ENCODE data around the gene ERBB4.
"Not testable (repeated sequence)": the region's sequence is repeated elsewhere in the genome, so short reads cannot be mapped to it uniquely, and the experiment has no call there.

Gene ERBB4

GRCh38 chr2:212242724-212243123, 295.9 kb downstream of the ERBB4 start:
- no peak overlapping the region for H3K4me2 ChIP-seq
- no peak overlapping the region for H3K4me3 ChIP-seq (IDR thresholded peaks at IDR 0.05; ENCODE audit: insufficient read depth, low read depth, low read length)
- no peak overlapping the region for H2AFZ ChIP-seq (ENCODE audit: low read depth)
- TF ChIP-seq CTCF (conservative IDR thresholded peaks at IDR 0.05; ENCODE audit: low read depth, low read length) = no peak
- no peaks in the 10 kb centered on the region for H3K27me3 ChIP-seq (ENCODE audit: insufficient read depth, low read depth)
- no peaks in the 10 kb centered on the region for H3K79me2 ChIP-seq (ENCODE audit: insufficient read depth, low read depth)
- no peak overlapping the region for H3K9ac ChIP-seq
- no peak overlapping the region for H3K27ac ChIP-seq
- H3K36me3 ChIP-seq (ENCODE audit: insufficient read depth) = no peaks in the 10 kb centered on the region
- no peaks in the 10 kb centered on the region for H3K4me1 ChIP-seq (ENCODE audit: low read depth, poor library complexity, severe bottlenecking)
- H4K20me1 ChIP-seq (ENCODE audit: insufficient read depth) = no peaks in the 10 kb centered on the region

GRCh38 chr2:212238152-212238551, 300.4 kb downstream of the ERBB4 start:
- H3K4me2 ChIP-seq; H4K20me1 ChIP-seq (ENCODE audit: insufficient read depth); H2AFZ ChIP-seq (ENCODE audit: low read depth): not testable (repeated sequence)

GRCh38 chr2:212237350-212238095, 301.1 kb downstream of the ERBB4 start:
- no peak overlapping the region for H3K4me3 ChIP-seq (IDR thresholded peaks at IDR 0.05; ENCODE audit: insufficient read depth, low read depth, low read length)
- no peaks in the 10 kb centered on the region for H4K20me1 ChIP-seq (ENCODE audit: insufficient read depth)
- no peaks in the 10 kb centered on the region for H3K4me1 ChIP-seq (ENCODE audit: low read depth, poor library complexity, severe bottlenecking)
- H3K36me3 ChIP-seq (ENCODE audit: insufficient read depth) = no peaks in the 10 kb centered on the region
- TF ChIP-seq CTCF (conservative IDR thresholded peaks at IDR 0.05; ENCODE audit: low read depth, low read length) = no peak
- no peaks in the 10 kb centered on the region for H3K79me2 ChIP-seq (ENCODE audit: insufficient read depth, low read depth)
- no peak overlapping the region for H3K9ac ChIP-seq
- no peak overlapping the region for H2AFZ ChIP-seq (ENCODE audit: low read depth)
- no peaks in the 10 kb centered on the region for H3K27me3 ChIP-seq (ENCODE audit: insufficient read depth, low read depth)
- H3K4me2 ChIP-seq = no peak overlapping the region
- no peak overlapping the region for H3K27ac ChIP-seq

More at GRCh38 chr2:212238152-212238551, 300.4 kb downstream of the ERBB4 start:
- H3K27me3 ChIP-seq (ENCODE audit: insufficient read depth, low read depth); H3K36me3 ChIP-seq (ENCODE audit: insufficient read depth); H3K27ac ChIP-seq; H3K4me3 ChIP-seq (IDR thresholded peaks at IDR 0.05; ENCODE audit: insufficient read depth, low read depth, low read length); H3K4me1 ChIP-seq (ENCODE audit: low read depth, poor library complexity, severe bottlenecking); H3K79me2 ChIP-seq (ENCODE audit: insufficient read depth, low read depth); H3K9ac ChIP-seq: not testable (repeated sequence)

- H3K4me3 ChIP-seq (IDR thresholded peaks at IDR 0.05; ENCODE audit: insufficient read depth, low read depth, low read length) = no peak overlapping the region
- no peak for TF ChIP-seq CTCF (conservative IDR thresholded peaks at IDR 0.05; ENCODE audit: low read depth, low read length)
Measured at GRCh38 chr2:212228743-212229171, 309.8 kb downstream of the ERBB4 start.

GRCh38 chr2:212227755-212228154, 310.8 kb downstream of the ERBB4 start:
- Histone ChIP-seq H3K4me2 (no peak overlapping the region), H2AFZ (ENCODE audit: low read depth) (no peak overlapping the region), H3K79me2 (ENCODE audit: insufficient read depth, low read depth) (no peaks in the 10 kb centered on the region), H3K4me3 (IDR thresholded peaks at IDR 0.05; ENCODE audit: insufficient read depth, low read depth, low read length) (no peak overlapping the region), H3K9ac (no peak overlapping the region), H3K4me1 (ENCODE audit: low read depth, poor library complexity, severe bottlenecking) (no peaks in the 10 kb centered on the region), H3K27me3 (ENCODE audit: insufficient read depth, low read depth) (no peaks in the 10 kb centered on the region), H3K27ac (no peak overlapping the region), H4K20me1 (ENCODE audit: insufficient read depth) (no peaks in the 10 kb centered on the region), H3K36me3 (ENCODE audit: insufficient read depth) (no peaks in the 10 kb centered on the region)
- no peak for TF ChIP-seq CTCF (conservative IDR thresholded peaks at IDR 0.05; ENCODE audit: low read depth, low read length)

More at GRCh38 chr2:212228743-212229171, 309.8 kb downstream of the ERBB4 start:
- Histone ChIP-seq H2AFZ (ENCODE audit: low read depth) (no peak overlapping the region), H3K4me2 (no peak overlapping the region), H3K9ac (no peak overlapping the region), H3K79me2 (ENCODE audit: insufficient read depth, low read depth) (no peaks in the 10 kb centered on the region), H3K36me3 (ENCODE audit: insufficient read depth) (no peaks in the 10 kb centered on the region), H4K20me1 (ENCODE audit: insufficient read depth) (no peaks in the 10 kb centered on the region), H3K4me1 (ENCODE audit: low read depth, poor library complexity, severe bottlenecking) (no peaks in the 10 kb centered on the region), H3K27me3 (ENCODE audit: insufficient read depth, low read depth) (no peaks in the 10 kb centered on the region), H3K27ac (no peak overlapping the region)

Data from KMS-11 (cell line).